HuH-7 (cell line): Measurements from ENCODE around the gene MRPL3.
A peak's percentile ranks its signal among the peaks of the same experiment; 100 is the strongest.

Experiments
- DNase-seq: peaks from one replicate; pipeline ENCODE4 v3.0.0; 2011; ENCODE audit warnings: low spot score

MRPL3 gene

GRCh38 chr3:131502530-131503319, at the start of gene MRPL3:
MRPL3 (minus strand) TSS chr3:131502971; CDS start chr3:131502821, 150 bp downstream.
- peak; percentile 62 for DNase-seq

GRCh38 chr3:131551761-131552160, 49.0 kb upstream of the MRPL3 start:
- DNase-seq = no peak

- DNase-seq = no peak
Observed at GRCh38 chr3:131550562-131551465, 48.0 kb upstream of the MRPL3 start.

- no peak for DNase-seq
Observed at GRCh38 chr3:131549340-131549739, 46.6 kb upstream of the MRPL3 start.

GRCh38 chr3:131547585-131547984, 44.8 kb upstream of the MRPL3 start:
- no peak for DNase-seq

- no peak for DNase-seq
Observed at GRCh38 chr3:131546441-131546840, 43.7 kb upstream of the MRPL3 start.

- no peak for DNase-seq
Observed at GRCh38 chr3:131544557-131544956, 41.8 kb upstream of the MRPL3 start.

GRCh38 chr3:131543714-131544113, 40.9 kb upstream of the MRPL3 start:
- no peak for DNase-seq

- no peak for DNase-seq
Observed at GRCh38 chr3:131541288-131541687, 38.5 kb upstream of the MRPL3 start.

GRCh38 chr3:131540821-131541220, 38.0 kb upstream of the MRPL3 start:
- no peak for DNase-seq

GRCh38 chr3:131540143-131540542, 37.4 kb upstream of the MRPL3 start:
- no peak for DNase-seq

- no peak for DNase-seq
Observed at GRCh38 chr3:131538968-131539367, 36.2 kb upstream of the MRPL3 start.

GRCh38 chr3:131537531-131537930, 34.8 kb upstream of the MRPL3 start:
- DNase-seq = no peak

- DNase-seq = no peak
Observed at GRCh38 chr3:131535596-131535995, 32.8 kb upstream of the MRPL3 start.

- DNase-seq = no peak
Observed at GRCh38 chr3:131535131-131535530, 32.4 kb upstream of the MRPL3 start.

GRCh38 chr3:131532645-131533044, 29.9 kb upstream of the MRPL3 start:
- no peak for DNase-seq

- no peak for DNase-seq
Observed at GRCh38 chr3:131530843-131531242, 28.1 kb upstream of the MRPL3 start.

GRCh38 chr3:131530388-131530787, 27.6 kb upstream of the MRPL3 start:
- no peak for DNase-seq

GRCh38 chr3:131526801-131527347, 24.1 kb upstream of the MRPL3 start:
- peak; percentile 68 for DNase-seq

GRCh38 chr3:131518680-131519079, 15.9 kb upstream of the MRPL3 start:
- no peak for DNase-seq

GRCh38 chr3:131505421-131505820, 2.6 kb upstream of the MRPL3 start:
- no peak for DNase-seq

GRCh38 chr3:131503320-131503635, 507 bp upstream of the MRPL3 start:
- no peak for DNase-seq

GRCh38 chr3:131501949-131502348, 822 bp downstream of the MRPL3 start:
- DNase-seq = no peak
